ENCODE measurements around the gene SLC6A19.

DNA sequence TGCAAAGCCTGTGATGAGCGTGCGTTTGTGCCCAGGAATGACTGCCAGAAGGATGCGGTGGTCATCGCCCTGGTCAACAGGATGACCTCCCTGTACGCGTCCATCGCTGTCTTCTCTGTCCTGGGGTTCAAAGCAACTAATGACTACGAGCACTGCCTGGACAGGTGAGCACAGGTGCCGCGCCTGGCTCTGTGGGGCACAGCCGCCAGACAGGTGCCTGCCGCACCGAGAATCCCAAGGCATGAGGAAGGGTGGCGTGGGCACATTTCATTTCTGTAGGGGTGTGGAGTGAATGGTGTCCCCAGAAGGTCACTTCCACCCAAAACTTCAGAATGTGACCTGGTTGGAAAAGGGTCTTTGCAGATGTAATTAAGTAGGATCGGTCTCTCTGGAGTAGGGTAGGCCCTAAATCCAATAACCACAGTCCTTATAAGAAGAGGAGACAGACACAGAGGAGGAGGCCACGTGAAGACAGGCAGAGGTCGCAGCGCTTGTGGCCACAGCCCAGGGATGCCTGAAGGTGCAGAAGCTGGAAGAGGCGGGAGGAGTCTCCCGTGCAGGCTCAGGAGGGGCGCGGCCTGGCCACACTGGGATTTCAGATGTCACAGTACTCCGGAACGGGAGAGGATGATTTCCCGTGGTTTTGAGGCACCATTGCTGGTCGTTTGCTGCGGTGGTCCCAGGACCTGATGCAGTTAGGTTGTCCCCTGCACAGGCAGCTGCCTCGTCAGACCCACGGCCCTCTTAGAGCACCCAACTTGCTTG is 39.3 kb downstream of the SLC6A19 start:
- TF ChIP-seq CTCF (IDR thresholded peaks at IDR 0.05; ENCODE audit: low read depth, low read length, missing input control): no peak
- TF ChIP-seq GABPA (IDR thresholded peaks at IDR 0.05 in 1 of 2, conservative IDR thresholded peaks at IDR 0.05 in 1 of 2): no peak
- TF ChIP-seq, protein P1, sequence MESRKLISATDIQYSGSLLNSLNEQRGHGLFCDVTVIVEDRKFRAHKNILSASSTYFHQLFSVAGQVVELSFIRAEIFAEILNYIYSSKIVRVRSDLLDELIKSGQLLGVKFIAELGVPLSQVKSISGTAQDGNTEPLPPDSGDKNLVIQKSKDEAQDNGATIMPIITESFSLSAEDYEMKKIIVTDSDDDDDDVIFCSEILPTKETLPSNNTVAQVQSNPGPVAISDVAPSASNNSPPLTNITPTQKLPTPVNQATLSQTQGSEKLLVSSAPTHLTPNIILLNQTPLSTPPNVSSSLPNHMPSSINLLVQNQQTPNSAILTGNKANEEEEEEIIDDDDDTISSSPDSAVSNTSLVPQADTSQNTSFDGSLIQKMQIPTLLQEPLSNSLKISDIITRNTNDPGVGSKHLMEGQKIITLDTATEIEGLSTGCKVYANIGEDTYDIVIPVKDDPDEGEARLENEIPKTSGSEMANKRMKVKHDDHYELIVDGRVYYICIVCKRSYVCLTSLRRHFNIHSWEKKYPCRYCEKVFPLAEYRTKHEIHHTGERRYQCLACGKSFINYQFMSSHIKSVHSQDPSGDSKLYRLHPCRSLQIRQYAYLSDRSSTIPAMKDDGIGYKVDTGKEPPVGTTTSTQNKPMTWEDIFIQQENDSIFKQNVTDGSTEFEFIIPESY (IDR thresholded peaks at IDR 0.05): no peak
- TF ChIP-seq, protein P2, sequence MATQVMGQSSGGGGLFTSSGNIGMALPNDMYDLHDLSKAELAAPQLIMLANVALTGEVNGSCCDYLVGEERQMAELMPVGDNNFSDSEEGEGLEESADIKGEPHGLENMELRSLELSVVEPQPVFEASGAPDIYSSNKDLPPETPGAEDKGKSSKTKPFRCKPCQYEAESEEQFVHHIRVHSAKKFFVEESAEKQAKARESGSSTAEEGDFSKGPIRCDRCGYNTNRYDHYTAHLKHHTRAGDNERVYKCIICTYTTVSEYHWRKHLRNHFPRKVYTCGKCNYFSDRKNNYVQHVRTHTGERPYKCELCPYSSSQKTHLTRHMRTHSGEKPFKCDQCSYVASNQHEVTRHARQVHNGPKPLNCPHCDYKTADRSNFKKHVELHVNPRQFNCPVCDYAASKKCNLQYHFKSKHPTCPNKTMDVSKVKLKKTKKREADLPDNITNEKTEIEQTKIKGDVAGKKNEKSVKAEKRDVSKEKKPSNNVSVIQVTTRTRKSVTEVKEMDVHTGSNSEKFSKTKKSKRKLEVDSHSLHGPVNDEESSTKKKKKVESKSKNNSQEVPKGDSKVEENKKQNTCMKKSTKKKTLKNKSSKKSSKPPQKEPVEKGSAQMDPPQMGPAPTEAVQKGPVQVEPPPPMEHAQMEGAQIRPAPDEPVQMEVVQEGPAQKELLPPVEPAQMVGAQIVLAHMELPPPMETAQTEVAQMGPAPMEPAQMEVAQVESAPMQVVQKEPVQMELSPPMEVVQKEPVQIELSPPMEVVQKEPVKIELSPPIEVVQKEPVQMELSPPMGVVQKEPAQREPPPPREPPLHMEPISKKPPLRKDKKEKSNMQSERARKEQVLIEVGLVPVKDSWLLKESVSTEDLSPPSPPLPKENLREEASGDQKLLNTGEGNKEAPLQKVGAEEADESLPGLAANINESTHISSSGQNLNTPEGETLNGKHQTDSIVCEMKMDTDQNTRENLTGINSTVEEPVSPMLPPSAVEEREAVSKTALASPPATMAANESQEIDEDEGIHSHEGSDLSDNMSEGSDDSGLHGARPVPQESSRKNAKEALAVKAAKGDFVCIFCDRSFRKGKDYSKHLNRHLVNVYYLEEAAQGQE (IDR thresholded peaks at IDR 0.05): no peak
- TF ChIP-seq JUND (IDR thresholded peaks at IDR 0.05): no peak
- no peak for TF ChIP-seq HNF4A (conservative IDR thresholded peaks at IDR 0.05)
- TF ChIP-seq, protein P3, sequence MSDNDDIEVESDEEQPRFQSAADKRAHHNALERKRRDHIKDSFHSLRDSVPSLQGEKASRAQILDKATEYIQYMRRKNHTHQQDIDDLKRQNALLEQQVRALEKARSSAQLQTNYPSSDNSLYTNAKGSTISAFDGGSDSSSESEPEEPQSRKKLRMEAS (IDR thresholded peaks at IDR 0.05): no peak
- TF ChIP-seq SP1 (IDR thresholded peaks at IDR 0.05): no peak
- no peak for TF ChIP-seq TAF1 (conservative IDR thresholded peaks at IDR 0.05)
- no peak for TF ChIP-seq RAD21 (IDR thresholded peaks at IDR 0.05)
- TF ChIP-seq FOXA1 (IDR thresholded peaks at IDR 0.05): no peak
